ENCODE data around the gene PPP6R2.

Gene PPP6R2, protein sequence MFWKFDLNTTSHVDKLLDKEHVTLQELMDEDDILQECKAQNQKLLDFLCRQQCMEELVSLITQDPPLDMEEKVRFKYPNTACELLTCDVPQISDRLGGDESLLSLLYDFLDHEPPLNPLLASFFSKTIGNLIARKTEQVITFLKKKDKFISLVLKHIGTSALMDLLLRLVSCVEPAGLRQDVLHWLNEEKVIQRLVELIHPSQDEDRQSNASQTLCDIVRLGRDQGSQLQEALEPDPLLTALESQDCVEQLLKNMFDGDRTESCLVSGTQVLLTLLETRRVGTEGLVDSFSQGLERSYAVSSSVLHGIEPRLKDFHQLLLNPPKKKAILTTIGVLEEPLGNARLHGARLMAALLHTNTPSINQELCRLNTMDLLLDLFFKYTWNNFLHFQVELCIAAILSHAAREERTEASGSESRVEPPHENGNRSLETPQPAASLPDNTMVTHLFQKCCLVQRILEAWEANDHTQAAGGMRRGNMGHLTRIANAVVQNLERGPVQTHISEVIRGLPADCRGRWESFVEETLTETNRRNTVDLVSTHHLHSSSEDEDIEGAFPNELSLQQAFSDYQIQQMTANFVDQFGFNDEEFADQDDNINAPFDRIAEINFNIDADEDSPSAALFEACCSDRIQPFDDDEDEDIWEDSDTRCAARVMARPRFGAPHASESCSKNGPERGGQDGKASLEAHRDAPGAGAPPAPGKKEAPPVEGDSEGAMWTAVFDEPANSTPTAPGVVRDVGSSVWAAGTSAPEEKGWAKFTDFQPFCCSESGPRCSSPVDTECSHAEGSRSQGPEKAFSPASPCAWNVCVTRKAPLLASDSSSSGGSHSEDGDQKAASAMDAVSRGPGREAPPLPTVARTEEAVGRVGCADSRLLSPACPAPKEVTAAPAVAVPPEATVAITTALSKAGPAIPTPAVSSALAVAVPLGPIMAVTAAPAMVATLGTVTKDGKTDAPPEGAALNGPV

DNA sequence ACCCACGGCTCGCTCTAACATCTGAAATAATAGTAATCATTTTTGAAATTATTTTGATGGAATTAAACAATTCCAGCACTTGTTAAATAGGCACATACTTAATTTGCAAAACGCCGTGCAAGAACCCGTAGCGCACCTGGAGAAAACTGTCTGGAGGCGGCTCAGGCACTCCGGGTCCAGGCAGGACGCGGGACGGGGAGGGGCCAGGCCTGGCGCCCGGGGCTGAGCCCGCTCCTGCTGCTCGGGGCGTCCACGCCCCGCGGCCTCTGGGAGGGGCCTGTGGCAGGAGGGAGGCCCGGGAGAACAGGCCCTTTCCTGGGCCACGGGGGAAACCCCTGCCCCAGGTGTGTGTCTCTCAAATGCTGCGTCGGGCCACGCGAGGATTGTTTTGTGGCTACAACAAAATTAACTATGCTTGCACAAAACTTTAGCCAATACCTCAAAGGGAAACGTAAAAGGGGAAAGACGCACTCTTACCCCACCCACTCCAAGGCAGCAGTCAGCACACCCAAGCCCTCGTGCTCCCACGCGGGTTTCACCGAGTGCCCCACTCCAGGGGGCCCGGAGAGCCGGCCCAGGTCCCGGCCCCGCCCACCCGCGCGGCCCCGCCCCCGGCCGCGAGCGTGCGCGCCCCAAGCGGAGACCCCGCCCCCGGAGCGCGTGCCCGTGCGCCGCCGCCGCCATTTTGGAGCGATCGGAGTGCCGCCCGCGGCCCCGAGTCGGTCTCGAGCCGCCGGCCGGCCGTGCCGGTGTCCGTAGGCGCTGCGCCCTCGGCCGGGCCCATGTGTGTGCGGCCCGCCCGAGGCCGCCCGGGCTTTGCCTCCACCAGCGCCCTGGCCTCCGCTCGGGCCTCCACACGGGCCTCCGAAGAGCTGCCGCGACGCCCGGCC is at the start of gene PPP6R2:
Gene PPP6R2, plus strand, starts transcription at position 677 of the 890 bp plus-strand sequence. CDS start 50,582 bp downstream, outside the sequence.
- peak; percentile 91 for DNase-seq

DNA sequence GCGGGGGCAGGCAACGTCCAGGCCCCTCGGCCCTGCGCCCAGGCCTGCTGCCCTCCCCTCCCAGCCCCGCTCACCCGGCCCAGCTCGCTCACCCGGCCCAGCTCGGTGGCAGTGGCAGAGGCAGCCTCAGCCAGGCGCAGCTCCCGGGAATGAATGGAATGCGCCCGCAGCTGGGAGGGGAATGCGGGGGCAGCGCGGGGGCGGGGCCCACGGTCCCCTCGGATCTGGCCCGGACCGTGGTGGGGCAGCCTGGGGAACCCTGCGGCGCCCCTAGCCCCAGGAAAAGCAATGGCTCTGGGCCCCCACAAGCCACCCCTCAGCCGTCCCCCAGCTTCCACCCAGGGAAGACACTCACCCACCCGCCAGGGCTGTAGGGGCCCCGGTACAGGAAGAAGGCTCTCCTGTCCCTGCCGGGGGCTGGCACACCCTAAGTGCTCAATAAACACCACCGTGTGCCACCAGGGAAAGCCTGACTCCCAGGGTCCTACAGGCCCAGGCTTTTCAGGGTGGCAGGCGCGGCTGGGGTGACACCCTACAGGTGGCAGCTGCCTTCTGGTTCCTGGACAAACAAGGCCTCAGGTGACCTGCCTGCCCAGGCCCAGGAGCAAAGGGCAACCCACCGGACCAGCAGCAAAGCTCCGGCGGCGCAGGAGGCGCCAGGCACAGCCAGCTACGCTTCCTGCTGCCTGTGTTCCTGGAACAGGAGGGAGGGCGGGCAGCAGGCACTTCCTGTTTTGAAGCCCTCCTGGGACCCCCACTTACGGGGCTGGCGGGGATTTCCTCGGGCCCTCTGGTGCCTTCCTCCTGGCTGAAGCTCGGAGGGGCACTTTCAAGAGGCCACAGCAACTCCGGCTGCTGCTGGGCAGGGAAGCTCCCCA is 49.4 kb upstream of the PPP6R2 start:
- no peak for DNase-seq

DNA sequence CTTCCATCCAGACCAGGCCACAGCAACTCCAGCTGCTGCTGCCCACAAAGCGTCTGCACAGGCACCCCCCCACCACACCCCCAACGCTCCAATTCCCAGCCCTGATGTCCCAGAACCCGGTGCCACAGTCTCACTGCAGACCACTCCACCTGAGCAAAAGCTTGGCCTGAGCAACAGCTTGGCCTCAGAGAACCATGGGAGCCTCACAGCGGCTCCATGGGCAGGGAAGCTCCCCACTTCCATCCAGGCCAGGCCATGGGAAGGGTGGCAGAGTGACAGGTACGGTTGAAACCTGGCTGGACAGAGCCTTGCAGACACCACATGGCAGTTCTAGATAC is 48.8 kb upstream of the PPP6R2 start:
- DNase-seq, result no peak

DNA sequence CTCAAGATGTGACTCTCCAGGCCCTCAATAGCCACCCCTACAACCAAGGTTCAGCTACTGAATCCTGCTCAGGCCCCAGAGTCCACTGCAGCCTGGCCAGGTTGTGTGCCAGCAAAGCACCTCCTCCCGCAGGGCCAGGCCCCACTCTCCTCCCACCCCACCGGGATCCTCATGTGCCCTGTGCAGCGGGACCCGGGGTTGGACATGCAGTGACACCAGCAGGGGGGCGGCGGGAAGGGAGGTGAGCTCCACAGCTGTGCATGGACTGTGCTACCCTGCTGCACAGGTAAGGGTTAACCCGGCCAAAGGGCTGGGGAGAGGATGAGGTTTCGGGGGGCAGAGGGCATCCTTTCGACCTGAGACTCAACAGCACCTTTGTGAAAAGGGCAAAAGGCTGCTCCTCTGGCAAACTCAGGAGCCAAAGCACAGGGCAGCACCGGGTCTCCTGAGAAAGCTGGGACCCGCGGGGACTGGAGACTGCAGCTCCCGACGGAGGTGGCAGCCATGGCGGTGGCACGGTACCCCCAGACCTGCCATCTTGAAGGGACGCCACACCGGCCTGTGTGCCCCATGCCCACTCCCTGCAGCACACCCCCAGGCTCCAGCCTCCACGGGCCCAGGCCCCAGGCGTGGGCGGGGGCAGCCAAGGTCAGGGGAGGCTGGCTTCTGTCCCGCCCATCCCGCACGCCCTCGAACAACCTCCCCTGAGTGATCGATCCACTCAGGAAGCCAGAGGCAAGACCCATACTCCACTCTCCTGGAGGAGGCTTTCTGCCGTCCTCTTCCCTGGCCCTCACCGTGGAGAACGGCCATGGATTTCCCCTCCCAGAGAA is 46.3 kb upstream of the PPP6R2 start:
- DNase-seq, result no peak

DNA sequence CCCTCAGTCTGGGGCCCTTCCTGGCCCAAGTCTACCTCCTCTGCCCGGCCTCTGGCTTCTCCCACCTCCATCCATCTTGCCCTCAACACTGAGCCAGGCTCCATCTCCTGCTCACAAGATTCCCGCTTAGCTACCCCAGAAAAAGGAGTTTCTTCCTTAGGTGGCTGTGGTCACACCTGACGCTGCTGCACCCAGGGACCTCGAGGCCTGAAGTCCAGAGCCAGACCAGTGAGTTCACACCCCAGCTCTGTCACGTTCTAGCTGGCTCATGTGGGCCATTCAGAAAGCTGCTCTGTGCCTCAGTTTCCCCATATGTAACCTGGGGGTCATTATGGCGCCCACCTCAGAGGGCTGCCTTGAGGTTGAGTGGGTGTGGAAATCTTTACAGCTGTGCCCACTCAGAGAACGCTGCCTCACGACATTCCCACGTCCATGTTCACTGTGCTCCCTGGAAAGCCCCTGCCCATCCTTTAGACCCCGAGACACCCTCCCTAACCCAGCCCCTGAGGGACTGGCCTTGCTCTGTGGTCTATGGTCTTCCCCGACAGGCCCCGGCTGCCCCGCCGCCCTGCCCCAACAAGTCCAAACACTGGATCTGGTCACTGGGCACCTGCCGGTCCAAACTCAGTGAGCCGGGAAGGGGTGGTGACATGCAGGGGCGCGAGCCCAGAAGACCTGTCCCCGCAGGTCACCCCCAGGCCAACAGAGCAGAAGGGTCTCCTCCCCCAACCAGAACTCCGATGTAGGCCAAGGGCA is 45.4 kb upstream of the PPP6R2 start:
- no peak for DNase-seq

DNA sequence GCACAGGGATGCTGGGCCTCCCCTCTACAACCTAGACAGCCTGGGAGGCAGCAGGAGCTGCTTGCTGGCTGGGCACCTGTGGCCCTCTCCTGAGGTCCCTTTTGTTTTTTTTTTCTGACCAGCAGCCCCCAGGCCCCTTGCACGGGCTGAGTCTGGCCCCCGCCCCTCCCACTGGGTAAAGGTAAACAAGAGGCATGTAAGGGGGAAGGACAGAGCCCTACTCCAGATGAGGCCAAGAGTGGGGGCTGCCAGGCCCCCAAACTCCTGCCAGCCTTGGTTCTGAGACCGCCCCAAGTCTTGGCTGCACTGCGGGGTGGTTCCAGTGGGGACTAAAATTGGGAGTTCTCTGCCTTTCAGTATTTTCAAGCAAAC is 44.9 kb upstream of the PPP6R2 start:
- DNase-seq, result no peak

DNA sequence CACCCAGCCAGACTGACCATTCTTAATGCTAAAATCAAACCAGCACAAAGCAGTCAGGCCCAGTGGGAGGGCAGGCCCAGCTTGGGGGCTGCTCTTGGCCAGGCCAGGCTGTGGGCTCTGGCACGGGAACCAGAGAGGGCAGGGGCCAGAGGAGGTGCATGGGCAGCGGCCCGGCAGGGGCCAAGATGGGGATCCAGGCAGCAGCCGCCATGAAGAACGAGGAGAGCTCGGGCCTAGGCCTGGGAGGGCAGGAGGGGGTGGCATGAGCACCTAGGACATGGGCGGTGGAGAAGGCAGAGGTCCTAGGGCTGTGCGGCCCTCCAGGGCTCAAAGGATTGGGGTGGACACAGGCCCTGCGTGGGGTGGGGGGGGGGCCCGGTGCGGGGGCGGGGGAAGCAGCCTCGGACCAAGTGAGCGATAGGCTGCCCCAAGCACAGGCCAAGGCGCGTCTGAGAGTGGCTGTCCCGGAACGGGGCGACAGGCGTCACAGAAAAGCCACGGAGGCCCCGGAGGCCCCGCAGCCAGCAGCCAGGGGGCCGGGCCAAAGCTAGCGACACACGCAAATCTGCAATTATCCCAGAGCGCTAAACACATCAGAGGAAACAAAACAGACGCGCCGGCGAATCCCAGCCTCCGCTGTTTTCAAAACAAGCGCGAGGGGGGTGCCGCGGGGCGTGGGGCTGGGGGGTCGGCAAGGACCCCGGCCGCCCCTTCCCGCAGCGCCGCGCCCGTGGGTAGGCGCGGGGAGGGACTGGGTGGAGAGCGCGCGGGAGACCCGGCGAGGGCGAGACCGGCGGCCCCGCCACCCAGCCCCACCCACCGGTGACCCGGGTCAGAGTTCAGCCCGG is 44.0 kb upstream of the PPP6R2 start:
- DNase-seq, result no peak

DNA sequence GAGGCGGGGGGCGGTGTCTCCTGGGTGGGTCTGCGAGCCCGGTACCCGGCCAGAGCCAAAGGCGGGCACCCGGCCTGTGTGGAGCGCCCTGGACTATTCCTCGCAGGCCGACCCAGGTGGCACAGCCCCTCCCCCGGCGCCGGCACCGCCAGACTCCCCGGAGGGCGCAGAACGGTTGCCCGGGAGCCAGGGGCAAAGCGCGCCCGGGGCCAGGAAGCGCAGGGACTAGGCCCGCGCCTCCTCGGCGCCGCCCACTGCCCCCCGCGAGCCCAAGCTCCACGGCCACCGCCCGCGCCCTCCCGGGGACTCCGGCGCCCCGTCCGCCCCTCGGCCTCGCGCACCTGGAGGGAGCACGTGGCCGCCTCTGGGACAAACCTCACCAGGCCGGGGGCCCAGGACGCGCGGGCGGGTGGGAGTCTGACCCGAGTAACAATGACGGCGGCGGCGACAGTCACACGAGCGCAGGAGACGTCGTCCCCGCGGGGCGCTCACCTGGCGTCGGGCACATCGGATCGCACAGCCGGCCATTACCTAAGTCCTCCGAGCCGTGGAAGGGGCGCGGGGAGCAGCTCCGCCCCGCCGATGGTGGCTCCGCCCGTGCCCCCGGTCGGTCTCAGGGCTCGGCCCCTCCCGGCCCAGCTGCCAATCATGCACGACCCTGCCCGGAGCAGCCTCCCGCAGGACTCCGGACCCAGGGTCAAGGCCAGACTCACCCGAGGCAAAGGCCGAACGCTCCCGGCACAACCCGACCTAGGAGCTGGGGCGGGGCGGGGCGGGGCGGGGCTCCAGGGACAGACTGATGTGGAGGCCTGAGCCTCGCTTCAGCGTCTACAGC is 43.1 kb upstream of the PPP6R2 start:
- DNase-seq, result no peak

DNA sequence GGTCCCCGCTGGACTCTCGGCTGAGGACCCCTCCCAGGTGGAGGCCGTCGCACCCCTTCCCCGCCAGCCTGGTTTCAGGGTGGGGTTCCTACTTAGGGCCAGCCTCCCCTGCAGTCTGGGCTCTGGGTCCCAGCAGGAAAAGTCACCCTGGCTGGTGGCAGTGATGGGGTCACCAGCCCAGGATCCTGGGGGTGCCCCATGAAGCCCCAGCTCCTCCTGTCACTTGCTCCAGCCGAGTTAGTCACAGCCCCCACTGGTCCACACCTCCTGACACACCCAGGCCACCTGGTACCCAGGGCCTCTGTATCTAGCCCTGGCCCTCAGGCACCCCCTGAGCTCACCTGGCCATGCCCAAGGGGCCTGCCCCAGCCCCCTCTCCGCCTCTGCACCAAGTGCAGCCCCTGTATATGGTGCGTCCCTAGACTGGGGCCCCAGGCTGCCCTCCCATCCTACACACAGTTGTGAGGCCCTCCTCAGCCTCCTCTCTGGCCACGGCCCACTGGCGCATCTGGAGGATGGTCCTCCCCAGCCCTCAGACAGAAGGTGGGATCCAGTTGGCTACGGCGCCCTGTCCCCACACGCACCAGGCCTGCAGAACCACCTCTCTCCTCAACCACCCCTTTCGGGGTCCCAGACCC is 42.4 kb upstream of the PPP6R2 start:
- DNase-seq, result no peak

DNA sequence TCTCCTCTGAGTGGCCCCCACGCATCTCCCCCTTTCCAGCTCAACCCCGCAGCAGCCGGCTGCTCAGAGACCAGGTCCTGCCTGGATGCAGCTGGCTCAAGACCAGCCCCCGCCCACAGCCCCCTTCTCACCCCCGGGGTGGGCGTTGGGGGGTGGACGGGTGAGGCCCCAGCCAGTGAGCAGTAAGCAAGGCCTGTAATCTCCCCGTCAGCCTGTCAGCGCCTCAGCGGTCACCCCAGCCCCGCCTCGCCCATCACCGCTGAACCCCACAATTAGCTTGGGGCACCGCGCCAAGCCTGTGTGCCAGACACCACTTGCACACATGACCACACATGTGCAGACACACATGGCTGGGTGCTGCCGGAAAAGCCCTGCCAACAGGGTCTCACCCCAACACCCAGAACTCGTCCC is 41.5 kb upstream of the PPP6R2 start:
- no peak for DNase-seq

DNA sequence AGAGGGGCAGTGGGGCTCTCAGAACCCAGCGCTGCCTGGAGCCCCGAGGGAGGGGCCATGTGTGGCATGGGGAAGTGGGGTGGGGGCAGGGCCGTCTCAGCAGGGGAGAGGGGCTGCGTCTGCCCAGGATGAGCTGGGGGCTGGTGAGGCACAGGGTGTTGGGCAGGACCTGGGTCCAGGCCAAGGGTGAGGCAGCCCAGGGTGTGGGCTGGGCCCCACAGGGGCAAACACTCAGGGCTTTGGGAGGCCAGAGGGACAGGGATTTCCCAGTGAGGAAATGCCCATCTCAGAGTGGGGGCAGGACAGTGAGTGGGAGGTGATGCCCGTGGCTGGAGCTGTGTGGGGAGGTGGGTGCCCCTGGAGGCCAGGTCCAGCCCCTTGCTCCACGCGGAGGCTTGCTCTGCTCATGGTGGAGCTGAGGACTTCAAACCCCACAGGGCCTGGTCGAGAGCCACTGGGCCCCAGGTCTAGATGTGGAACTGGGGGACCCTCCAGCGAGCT is 41.0 kb upstream of the PPP6R2 start:
- DNase-seq, result no peak

DNA sequence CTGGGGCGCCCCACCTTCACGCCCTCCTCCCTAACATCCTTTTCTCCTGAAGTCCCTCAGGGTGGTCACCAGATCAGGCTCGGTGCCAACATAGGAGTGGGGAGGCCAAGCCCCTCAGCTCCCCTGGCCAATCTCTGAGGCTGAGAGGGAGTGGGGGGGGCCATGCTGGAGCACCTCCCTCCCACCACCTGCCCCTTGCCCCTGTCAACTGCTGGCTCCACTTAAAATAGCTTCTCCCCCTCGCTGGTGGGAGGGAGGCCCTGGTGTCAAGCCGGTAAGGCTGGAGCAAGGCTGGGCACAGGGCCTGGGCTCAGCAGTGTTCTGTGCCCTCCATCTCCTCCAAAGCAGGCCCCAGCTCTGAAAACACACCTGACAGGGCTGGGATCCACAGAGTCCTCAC is 40.6 kb upstream of the PPP6R2 start:
- DNase-seq, result no peak

DNA sequence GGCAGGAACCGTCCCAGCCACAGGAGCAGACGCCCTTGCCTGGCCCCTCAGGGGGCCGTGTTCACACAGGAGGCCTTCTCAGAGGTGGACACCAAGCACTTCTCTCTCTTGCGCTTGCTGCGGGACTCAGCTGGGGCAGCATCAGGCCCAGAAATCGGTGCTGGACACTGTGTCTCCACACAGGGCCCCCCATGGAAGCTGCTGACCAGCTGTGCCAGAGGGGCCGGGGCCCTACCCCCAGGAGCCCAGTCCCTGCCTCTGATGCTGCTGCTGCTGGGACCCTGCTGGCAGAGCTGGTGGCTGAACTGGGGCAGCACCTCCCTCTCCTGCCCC is 39.6 kb upstream of the PPP6R2 start:
- no peak for DNase-seq

DNA sequence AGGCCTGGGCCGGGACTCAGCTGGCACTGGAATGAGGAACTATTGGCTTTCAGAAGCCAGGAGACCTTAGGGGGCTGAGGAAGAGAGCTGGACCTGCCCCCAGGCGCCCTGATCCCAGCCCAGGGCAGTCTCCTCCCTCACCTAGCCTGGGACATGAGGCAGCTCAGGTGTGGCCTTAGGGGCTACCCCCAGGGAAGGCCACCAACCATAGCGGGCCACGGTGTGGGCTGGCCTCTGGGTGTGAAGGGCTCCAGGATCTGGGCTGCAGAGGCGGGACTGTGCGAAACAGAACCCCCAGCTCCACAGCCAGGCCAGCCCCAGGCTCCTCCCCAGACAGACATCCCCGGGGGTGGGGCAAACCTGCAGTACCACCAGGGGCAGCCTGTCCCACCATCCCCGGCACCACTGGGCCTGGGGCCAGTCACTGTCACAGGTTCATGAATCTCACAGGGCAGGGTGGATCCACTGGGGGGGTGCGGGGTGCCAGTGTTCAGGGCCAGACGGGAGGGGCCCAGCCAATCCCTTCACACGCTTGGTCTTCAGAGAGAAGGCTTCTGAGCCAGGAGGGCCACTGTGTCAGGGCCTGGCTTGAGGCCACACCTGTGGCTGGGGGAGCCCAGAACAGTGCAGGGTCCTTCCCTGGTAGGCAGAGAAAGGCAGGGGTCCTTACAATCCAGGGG is 39.1 kb upstream of the PPP6R2 start:
- DNase-seq, result peak; percentile 24

DNA sequence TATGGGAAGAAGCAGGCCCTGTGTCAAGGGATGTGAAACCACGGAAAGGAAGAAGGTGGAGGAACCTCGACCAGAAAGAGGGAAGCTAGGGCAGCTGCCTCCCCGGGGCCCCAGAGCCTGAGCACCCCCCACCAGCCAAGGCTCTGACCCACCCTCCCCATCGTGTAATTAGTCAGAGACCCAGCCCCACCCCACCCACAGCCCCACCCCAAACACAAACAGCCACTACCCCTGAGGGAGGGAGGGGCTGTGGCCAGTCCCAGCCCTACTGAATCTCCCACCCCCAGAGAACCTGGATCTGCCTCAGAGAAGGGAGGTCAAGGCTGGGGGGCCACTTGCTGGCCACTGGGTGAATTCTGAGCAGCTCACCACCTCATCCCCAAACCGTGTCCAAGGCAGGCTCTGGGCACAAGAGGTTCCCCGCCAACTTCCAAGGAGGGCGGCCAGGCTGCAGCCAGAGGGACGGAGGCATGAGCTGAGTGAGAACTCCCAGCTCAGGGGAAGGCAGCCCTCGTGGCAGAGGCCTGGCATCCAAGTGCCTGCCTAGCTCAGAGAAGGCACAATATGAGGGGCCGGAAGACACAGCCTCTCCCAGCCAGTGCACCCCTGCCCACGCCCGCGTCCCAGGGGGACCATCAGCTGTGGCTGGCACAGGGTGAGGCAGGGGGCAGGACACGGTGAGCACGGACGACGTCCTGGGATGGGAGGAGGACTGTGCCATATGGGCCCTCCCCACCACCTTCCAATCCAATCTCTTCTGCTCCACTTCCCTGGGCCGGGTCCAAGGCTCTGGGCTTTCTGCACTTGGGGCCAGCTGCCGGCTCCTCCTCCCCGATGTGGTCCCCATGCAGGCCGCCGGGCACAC is 38.4 kb upstream of the PPP6R2 start:
- no peak for DNase-seq

DNA sequence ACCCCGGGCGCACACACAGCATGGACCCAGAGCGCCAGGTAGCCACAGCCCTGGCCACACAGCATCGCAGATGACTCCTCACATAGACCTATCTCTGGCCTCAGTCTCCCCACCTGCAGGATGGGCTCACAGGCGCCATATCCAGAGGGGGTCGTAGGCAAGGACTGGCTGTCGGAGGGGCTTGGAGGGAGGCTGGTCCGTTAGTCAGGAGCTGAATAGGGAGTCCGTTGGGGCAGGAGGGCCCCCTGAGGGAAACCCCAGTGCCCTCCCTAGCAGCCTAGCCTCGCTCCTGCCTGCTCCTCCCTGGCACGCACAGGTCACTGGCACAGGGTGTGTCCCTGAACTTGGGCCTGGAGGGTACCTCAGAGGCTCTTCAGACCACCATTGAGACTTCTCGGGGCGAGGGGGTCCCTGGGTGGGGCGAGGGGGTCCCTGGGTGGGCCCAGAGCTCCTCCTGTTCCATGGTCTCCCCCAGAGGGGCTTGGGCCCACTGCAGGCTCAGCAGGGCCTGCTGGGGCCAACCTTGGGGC is 37.7 kb upstream of the PPP6R2 start:
- no peak for DNase-seq
